ENCODE data around the gene MEIS2. TPM values are rescaled to one million over a fixed set of nuclear protein-coding genes. Genes with fewer than 3 reads are reported as not detected.

MEIS2 gene
- total and polyA plus RNA-seq, 8 donors, result 3.9 to 77.7 (median 25.9) TPM

- TF ChIP-seq, protein P1, sequence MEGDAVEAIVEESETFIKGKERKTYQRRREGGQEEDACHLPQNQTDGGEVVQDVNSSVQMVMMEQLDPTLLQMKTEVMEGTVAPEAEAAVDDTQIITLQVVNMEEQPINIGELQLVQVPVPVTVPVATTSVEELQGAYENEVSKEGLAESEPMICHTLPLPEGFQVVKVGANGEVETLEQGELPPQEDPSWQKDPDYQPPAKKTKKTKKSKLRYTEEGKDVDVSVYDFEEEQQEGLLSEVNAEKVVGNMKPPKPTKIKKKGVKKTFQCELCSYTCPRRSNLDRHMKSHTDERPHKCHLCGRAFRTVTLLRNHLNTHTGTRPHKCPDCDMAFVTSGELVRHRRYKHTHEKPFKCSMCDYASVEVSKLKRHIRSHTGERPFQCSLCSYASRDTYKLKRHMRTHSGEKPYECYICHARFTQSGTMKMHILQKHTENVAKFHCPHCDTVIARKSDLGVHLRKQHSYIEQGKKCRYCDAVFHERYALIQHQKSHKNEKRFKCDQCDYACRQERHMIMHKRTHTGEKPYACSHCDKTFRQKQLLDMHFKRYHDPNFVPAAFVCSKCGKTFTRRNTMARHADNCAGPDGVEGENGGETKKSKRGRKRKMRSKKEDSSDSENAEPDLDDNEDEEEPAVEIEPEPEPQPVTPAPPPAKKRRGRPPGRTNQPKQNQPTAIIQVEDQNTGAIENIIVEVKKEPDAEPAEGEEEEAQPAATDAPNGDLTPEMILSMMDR (IDR thresholded peaks at IDR 0.05), result no peak
- TF ChIP-seq POLR2AphosphoS5 (IDR thresholded peaks at IDR 0.05), result no peak
- no peak for TF ChIP-seq EP300 (IDR thresholded peaks at IDR 0.05)
- TF ChIP-seq POLR2A (IDR thresholded peaks at IDR 0.05), result no peak
- no peak for DNase-seq
- no peaks in the 10 kb centered on the region for H3K9me3 ChIP-seq
- no peak overlapping the region for H3K27ac ChIP-seq
- no peaks in the 10 kb centered on the region for H3K27me3 ChIP-seq
- no peak overlapping the region for H3K4me3 ChIP-seq
- 73 to 92% (median 86%) methylated on average over 3 of the region's 3 CpGs for WGBS, 5 donors
- intact Hi-C loops (cut with DNase I; ENCODE audit: low total_unique reads), result no loop called here
- H3K36me3 ChIP-seq, result no peaks in the 10 kb centered on the region
- H3K4me1 ChIP-seq, result peaks cover 0 to 36% (median 10%) of the 10 kb centered on the region in 4 donors
Measured at GRCh38 chr15:37050345-37050744, 50.0 kb downstream of the MEIS2 start.

GRCh38 chr15:37046876-37047614 lies 53.3 kb downstream of the MEIS2 start:
- no peak overlapping the region for H3K4me3 ChIP-seq
- intact Hi-C loops (cut with DNase I; ENCODE audit: low total_unique reads), result no loop called here
- no peak overlapping the region for H3K27ac ChIP-seq
- no peaks in the 10 kb centered on the region for H3K9me3 ChIP-seq
- no peak for TF ChIP-seq POLR2AphosphoS5 (IDR thresholded peaks at IDR 0.05)
- TF ChIP-seq, protein P1 (IDR thresholded peaks at IDR 0.05), result no peak
- no peak for TF ChIP-seq EP300 (IDR thresholded peaks at IDR 0.05)
- TF ChIP-seq POLR2A (IDR thresholded peaks at IDR 0.05), result no peak
- no peak for DNase-seq
- peaks cover 0 to 10% (median 2%) of the 10 kb centered on the region in 4 donors for H3K36me3 ChIP-seq
- peaks cover 0 to 37% (median 10%) of the 10 kb centered on the region in 4 donors for H3K4me1 ChIP-seq
- H3K27me3 ChIP-seq, result no peaks in the 10 kb centered on the region

DNA sequence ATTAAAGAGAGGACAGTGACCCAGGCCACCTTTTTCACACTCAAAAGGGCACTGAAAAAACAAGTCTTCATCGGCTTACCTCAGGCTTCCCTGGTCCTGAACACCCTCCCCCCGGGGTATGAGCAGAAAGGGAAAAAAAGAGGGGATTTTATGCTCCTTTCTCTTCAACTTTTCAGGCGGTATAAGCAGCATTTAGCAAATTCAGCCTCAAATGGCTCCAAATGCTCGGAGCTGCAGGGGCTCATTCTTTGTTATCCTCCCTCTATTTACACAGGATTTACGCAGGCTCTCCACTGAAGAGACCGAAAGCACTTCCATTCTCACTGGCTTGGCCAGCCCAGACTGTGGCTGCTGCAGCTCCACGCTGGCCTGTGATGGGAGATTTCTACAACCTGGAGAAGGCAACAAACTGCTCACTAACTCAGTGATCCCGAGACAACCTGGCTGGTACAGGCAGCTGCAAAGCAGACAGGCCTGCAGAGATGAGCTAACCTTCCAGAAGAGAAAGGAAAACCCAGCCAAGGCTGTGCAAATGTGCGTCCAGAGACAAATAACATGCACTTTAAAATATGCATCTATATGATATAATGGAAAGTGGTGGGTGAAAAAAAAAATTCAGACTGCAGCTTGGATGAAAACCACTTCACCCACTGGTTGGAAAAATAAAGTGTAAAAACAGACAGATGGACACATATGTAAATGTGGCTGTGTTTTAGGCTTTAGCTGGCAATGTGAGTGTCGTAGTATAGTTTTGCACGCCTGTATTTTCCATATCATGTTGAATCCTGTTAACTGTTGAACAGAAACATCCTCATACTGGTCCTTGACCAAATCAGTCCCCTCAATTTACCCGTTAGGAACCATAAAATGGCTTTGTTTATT lies 54.2 kb downstream of the MEIS2 start:
- Histone ChIP-seq H3K27ac (no peak overlapping the region), H3K4me3 (no peak overlapping the region), H3K36me3 (peaks cover 0 to 10% (median 2%) of the 10 kb centered on the region in 4 donors), H3K9me3 (no peaks in the 10 kb centered on the region), H3K27me3 (no peaks in the 10 kb centered on the region), H3K4me1 (peaks cover 0 to 33% (median 10%) of the 10 kb centered on the region in 4 donors)
- 64 to 74% (median 69%) methylated on average over 12 of the region's 12 CpGs for WGBS, 5 donors
- intact Hi-C loops (cut with DNase I; ENCODE audit: low total_unique reads), result no loop called here
- DNase-seq, result peak in 1 of 2 donors; percentile 51
- TF ChIP-seq POLR2A (IDR thresholded peaks at IDR 0.05) (no peak), POLR2AphosphoS5 (IDR thresholded peaks at IDR 0.05) (no peak), EP300 (IDR thresholded peaks at IDR 0.05) (no peak)
- TF ChIP-seq, protein P1 (IDR thresholded peaks at IDR 0.05), result no peak

DNA sequence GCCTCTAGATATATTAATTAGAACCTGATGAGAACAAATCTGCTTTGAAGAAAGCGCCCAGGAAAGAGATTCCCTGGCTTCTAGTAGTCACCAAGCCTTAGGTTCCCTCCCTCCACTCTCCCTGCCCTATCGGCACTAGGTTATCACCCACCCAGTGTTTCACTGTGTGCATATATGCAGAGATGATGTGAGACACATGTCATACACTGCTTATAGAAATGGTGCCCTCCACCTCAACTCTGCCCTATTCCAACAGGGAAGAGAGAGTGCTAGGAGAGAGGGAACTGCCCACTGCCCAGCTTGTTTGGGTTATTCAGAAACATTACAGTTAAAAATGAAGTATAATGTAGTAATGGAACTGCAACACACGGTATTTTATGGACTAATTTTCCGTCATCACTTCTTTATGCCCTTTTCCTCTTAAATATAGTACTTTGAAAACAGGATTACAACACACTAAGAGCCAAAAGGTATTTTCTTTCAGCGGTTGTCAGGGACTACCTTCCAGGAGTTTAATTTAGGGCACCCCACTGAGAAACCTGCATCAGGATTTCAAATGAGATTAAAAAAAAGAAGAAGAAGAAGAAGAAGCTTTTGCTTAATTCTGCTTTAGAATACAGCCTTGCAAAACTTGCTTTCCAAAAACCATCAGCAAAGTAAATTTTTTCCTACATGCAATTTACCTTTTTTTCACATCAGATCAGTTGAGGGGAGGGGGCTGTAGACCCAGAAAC lies 55.3 kb downstream of the MEIS2 start:
- H3K9me3 ChIP-seq, result no peaks in the 10 kb centered on the region
- H3K4me1 ChIP-seq, result peaks cover 0 to 24% (median 10%) of the 10 kb centered on the region in 4 donors
- WGBS, 5 donors, result 81 to 90% (median 87%) methylated on average over 5 of the region's 5 CpGs
- H3K4me3 ChIP-seq, result no peak overlapping the region
- intact Hi-C loops (cut with DNase I; ENCODE audit: low total_unique reads), result no loop called here
- TF ChIP-seq, protein P1 (IDR thresholded peaks at IDR 0.05), result no peak
- no peak for TF ChIP-seq POLR2A (IDR thresholded peaks at IDR 0.05)
- TF ChIP-seq POLR2AphosphoS5 (IDR thresholded peaks at IDR 0.05), result no peak
- DNase-seq, result no peak
- H3K36me3 ChIP-seq, result peaks cover 0 to 10% (median 2%) of the 10 kb centered on the region in 4 donors
- no peak overlapping the region for H3K27ac ChIP-seq
- no peaks in the 10 kb centered on the region for H3K27me3 ChIP-seq

Data from stomach (tissue), 9 donors.